Tibial nerve (tissue), 3 donors: Measurements from ENCODE around the gene LEAP2.

Experiments
- POLR2A ChIP-seq, 2 donors: fragments of 450-650 bp; IDR thresholded peaks; one replicate each; pipeline ENCODE4 v1.6.1; 2017; ENCODE audit warnings: antibody characterized with exemption in 2 of 2, mild to moderate bottlenecking in 2 of 2, moderate library complexity in 2 of 2
- TF ChIP-seq, protein P1 (sequence below), 5 experiments: fragments of 200-600 bp in 3 of 5; fragments of 450-650 bp in 2 of 5; sonication (generic) in 3 of 5; IDR thresholded peaks; one replicate each; pipeline ENCODE4 v1.5.1; 2016 to 2019; ENCODE audit warnings: antibody characterized with exemption in 5 of 5, mild to moderate bottlenecking in 3 of 5, moderate library complexity in 2 of 5

- TF ChIP-seq, protein P1, sequence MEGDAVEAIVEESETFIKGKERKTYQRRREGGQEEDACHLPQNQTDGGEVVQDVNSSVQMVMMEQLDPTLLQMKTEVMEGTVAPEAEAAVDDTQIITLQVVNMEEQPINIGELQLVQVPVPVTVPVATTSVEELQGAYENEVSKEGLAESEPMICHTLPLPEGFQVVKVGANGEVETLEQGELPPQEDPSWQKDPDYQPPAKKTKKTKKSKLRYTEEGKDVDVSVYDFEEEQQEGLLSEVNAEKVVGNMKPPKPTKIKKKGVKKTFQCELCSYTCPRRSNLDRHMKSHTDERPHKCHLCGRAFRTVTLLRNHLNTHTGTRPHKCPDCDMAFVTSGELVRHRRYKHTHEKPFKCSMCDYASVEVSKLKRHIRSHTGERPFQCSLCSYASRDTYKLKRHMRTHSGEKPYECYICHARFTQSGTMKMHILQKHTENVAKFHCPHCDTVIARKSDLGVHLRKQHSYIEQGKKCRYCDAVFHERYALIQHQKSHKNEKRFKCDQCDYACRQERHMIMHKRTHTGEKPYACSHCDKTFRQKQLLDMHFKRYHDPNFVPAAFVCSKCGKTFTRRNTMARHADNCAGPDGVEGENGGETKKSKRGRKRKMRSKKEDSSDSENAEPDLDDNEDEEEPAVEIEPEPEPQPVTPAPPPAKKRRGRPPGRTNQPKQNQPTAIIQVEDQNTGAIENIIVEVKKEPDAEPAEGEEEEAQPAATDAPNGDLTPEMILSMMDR (IDR thresholded peaks at IDR 0.05): no peak
- no peak for TF ChIP-seq POLR2A (IDR thresholded peaks at IDR 0.05)
Measured at GRCh38 chr5:132871459-132872284, 1.8 kb upstream of the LEAP2 start.
